ENCODE measurements around the gene DGKH. TPM values are rescaled to one million over a fixed set of nuclear protein-coding genes. Genes with fewer than 3 reads are reported as not detected.

The DGKH gene
- total and polyA plus RNA-seq, 10 of the 15 experiments (the other 5 are each of a cell fraction or from before 2014, with no cell fraction given): 1.3 to 15.2 (median 7.3) TPM

DNA sequence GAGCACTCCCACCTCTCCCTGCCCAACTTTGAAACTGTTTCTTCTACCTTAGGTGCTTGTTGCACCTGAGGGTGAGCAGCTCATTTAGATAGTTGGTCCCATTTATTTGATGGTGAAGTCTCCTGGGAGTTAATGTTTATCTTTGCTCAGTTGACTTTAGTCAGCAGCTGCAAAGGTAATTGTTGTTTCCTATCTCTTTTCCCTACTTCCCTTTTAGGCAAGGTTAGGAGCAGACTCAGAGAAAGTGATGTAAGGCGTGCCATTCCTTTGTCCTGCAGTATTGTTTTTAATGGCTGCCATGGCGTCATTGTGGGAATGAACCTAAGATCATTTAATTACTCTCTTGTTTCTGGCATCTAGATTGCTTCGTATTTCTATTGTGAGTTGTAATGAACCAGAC, 235.1 kb downstream of the DGKH start:
- ChIA-PET SMC1A (ENCODE audit: uncharacterized antibody, unreplicated experiment) (no interaction called here), CTCF (no interaction called here), RAD21 (ENCODE audit: unreplicated experiment) (no interaction called here), POLR2A (no interaction called here)
- H3K4me2 ChIP-seq (ENCODE audit: control insufficient read depth, insufficient read depth): 0 out of 2 replicates have a peak overlapping the region, but pooled peaks have one; percentile 13
- BruUV-seq (replicated peaks): no TSS peak
- H2AFZ ChIP-seq (ENCODE audit: control insufficient read depth, low read depth, low read length): no peak overlapping the region
- ATAC-seq (no peak), DNase-seq (ENCODE audit: low read depth, low spot score) (no peak), FAIRE-seq (no peak)
- in situ Hi-C loops (cut with MboI): no loop called here
- peaks cover 12% of the 10 kb centered on the region; the same call in 1 of the 2 replicates for H3K4me1 ChIP-seq (ENCODE audit: control insufficient read depth, insufficient read depth, low read length)
- H3K9ac ChIP-seq (ENCODE audit: control insufficient read depth, insufficient read depth, low read length): no peak overlapping the region
- H3K79me2 ChIP-seq (ENCODE audit: control insufficient read depth, insufficient read depth, low read length): peaks cover 79% of the 10 kb centered on the region
- 41% methylated on average over 3 of the region's 3 CpGs for WGBS (ENCODE audit: insufficient coverage, insufficient replicate concordance, low lambda C conversion rate, missing lambda C conversion rate)
- H3K4me3 ChIP-seq: no peak overlapping the region
- intact Hi-C loops (cut with micrococcal nuclease; ENCODE audit: unreplicated experiment): no loop called here
- H3K27ac ChIP-seq (ENCODE audit: control insufficient read depth, insufficient read depth): no peak overlapping the region
- no peaks in the 10 kb centered on the region for H3K27me3 ChIP-seq (replicated peaks in 1 of 2; ENCODE audit: control insufficient read depth in 2 of 2, insufficient read depth in 2 of 2, low read length in 1 of 2)
- H3K9me3 ChIP-seq (replicated peaks; ENCODE audit: control insufficient read depth, insufficient read depth, low read length): no peaks in the 10 kb centered on the region; the same call in 2 of the 3 replicates
- no peak for TF ChIP-seq CEBPB (IDR thresholded peaks at IDR 0.05; ENCODE audit: borderline replicate concordance in 1 of 2, low read depth in 2 of 2, low read length in 2 of 2)
- TF ChIP-seq NFIC (IDR thresholded peaks at IDR 0.05; ENCODE audit: low read depth, low read length): no peak
- no peak for TF ChIP-seq YBX1 (IDR thresholded peaks at IDR 0.05)
- TF ChIP-seq, protein P1, sequence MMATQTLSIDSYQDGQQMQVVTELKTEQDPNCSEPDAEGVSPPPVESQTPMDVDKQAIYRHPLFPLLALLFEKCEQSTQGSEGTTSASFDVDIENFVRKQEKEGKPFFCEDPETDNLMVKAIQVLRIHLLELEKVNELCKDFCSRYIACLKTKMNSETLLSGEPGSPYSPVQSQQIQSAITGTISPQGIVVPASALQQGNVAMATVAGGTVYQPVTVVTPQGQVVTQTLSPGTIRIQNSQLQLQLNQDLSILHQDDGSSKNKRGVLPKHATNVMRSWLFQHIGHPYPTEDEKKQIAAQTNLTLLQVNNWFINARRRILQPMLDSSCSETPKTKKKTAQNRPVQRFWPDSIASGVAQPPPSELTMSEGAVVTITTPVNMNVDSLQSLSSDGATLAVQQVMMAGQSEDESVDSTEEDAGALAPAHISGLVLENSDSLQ (IDR thresholded peaks at IDR 0.05): no peak
- no peak for TF ChIP-seq PAX8 (IDR thresholded peaks at IDR 0.05)
- no peak for TF ChIP-seq TCF3 (IDR thresholded peaks at IDR 0.05; ENCODE audit: borderline replicate concordance, insufficient read depth, low read depth, low read length)
- TF ChIP-seq SMC3 (IDR thresholded peaks at IDR 0.05; ENCODE audit: borderline replicate concordance, low read length): no peak
- TF ChIP-seq RUNX3 (IDR thresholded peaks at IDR 0.05; ENCODE audit: low read length): no peak
- TF ChIP-seq MYC (IDR thresholded peaks at IDR 0.05; ENCODE audit: insufficient read depth, insufficient read length, insufficient replicate concordance, low read length, severe bottlenecking): no peak
- TF ChIP-seq IKZF2 (IDR thresholded peaks at IDR 0.05): no peak
- TF ChIP-seq HDGF (IDR thresholded peaks at IDR 0.05): no peak
- no peak for TF ChIP-seq TAF1 (IDR thresholded peaks at IDR 0.05; ENCODE audit: borderline replicate concordance, low read depth, low read length)
- TF ChIP-seq TBL1XR1 (IDR thresholded peaks at IDR 0.05; ENCODE audit: low read depth, low read length): no peak
- no peak for TF ChIP-seq NFYB (IDR thresholded peaks at IDR 0.05; ENCODE audit: insufficient read depth, low read depth, low read length)
- no peak for TF ChIP-seq BCL11A (IDR thresholded peaks at IDR 0.05; ENCODE audit: low read depth, low read length)
- TF ChIP-seq, protein P2, sequence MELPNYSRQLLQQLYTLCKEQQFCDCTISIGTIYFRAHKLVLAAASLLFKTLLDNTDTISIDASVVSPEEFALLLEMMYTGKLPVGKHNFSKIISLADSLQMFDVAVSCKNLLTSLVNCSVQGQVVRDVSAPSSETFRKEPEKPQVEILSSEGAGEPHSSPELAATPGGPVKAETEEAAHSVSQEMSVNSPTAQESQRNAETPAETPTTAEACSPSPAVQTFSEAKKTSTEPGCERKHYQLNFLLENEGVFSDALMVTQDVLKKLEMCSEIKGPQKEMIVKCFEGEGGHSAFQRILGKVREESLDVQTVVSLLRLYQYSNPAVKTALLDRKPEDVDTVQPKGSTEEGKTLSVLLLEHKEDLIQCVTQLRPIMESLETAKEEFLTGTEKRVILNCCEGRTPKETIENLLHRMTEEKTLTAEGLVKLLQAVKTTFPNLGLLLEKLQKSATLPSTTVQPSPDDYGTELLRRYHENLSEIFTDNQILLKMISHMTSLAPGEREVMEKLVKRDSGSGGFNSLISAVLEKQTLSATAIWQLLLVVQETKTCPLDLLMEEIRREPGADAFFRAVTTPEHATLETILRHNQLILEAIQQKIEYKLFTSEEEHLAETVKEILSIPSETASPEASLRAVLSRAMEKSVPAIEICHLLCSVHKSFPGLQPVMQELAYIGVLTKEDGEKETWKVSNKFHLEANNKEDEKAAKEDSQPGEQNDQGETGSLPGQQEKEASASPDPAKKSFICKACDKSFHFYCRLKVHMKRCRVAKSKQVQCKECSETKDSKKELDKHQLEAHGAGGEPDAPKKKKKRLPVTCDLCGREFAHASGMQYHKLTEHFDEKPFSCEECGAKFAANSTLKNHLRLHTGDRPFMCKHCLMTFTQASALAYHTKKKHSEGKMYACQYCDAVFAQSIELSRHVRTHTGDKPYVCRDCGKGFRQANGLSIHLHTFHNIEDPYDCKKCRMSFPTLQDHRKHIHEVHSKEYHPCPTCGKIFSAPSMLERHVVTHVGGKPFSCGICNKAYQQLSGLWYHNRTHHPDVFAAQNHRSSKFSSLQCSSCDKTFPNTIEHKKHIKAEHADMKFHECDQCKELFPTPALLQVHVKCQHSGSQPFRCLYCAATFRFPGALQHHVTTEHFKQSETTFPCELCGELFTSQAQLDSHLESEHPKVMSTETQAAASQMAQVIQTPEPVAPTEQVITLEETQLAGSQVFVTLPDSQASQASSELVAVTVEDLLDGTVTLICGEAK (IDR thresholded peaks at IDR 0.05; ENCODE audit: borderline replicate concordance): no peak
- TF ChIP-seq EED (IDR thresholded peaks at IDR 0.05; ENCODE audit: low read depth): no peak
- no peak for TF ChIP-seq NFXL1 (IDR thresholded peaks at IDR 0.05; ENCODE audit: borderline replicate concordance)
- H3K36me3 ChIP-seq (ENCODE audit: control insufficient read depth in 2 of 2, insufficient read depth in 2 of 2, low read length in 1 of 2): peaks cover 0 to 22% of the 10 kb centered on the region in 2 experiments; a peak in 3 of 4 replicates
- H4K20me1 ChIP-seq (ENCODE audit: control insufficient read depth, insufficient read depth): no peaks in the 10 kb centered on the region
